ENCODE measurements around the gene MAP7D3.
"Not testable (repeated sequence)": the region's sequence is repeated elsewhere in the genome, so short reads cannot be mapped to it uniquely, and the experiment has no call there.

Gene MAP7D3, protein sequence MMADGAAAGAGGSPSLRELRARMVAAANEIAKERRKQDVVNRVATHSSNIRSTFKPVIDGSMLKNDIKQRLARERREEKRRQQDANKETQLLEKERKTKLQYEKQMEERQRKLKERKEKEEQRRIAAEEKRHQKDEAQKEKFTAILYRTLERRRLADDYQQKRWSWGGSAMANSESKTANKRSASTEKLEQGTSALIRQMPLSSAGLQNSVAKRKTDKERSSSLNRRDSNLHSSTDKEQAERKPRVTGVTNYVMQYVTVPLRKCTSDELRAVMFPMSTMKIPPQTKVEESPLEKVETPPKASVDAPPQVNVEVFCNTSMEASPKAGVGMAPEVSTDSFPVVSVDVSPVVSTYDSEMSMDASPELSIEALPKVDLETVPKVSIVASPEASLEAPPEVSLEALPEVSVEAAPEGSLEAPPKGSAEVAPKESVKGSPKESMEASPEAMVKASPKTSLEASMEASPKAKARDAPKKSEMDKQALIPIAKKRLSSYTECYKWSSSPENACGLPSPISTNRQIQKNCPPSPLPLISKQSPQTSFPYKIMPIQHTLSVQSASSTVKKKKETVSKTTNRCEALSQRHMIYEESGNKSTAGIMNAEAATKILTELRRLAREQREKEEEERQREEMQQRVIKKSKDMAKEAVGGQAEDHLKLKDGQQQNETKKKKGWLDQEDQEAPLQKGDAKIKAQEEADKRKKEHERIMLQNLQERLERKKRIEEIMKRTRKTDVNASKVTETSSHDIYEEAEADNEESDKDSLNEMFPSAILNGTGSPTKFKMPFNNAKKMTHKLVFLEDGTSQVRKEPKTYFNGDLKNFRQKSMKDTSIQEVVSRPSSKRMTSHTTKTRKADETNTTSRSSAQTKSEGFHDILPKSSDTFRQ

DNA sequence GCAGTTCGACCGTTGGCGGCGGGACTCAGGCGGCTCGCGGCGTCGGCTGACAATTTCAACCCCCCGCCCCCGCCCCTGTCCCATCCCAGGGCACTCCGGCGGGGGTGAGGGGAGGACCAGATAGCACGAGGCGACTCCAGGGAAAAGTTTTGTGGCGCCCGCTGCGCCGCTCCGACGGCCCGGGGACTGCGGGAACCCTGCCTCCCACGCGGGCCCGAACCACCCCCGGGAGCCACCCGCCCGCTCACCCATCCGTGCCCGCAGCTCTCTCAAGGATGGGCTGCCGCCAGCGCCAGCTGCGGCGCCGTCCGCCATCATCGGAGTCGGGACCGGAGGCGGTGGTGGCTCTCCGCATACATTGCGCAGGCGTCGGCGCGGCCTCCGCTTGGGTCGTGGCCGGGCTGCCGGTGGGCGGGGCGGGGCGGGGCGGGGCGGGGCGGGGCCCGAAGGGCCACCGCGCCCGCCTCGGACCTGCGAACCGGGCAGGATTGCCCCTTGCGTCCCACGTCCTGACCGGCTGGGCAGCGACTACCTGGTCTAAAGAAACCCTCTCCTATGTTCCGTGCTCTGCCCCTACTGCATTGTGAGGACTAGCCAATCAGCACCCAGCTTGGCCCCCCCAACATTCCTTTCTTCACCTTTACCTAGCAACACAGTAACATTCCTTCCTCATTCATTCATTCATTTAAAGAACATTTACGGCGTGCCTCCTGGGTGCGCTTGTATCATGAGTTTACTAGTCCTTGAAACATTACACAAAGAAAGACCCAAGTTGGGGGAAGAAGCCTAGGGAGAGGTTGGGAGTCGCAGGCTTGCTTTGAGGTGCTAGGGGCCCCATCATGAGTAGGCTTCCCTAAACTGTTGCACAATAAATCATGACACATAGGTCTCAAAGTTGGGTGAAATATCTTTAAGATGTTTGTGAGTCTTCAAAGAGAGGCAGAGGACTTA lies at the start of gene MAP7D3:
Gene MAP7D3, minus strand, starts transcription at position 360 of the 951 bp plus-strand sequence. Its CDS starts 42 bp downstream, at position 318.
- DNase-seq: peak; percentile 15

DNA sequence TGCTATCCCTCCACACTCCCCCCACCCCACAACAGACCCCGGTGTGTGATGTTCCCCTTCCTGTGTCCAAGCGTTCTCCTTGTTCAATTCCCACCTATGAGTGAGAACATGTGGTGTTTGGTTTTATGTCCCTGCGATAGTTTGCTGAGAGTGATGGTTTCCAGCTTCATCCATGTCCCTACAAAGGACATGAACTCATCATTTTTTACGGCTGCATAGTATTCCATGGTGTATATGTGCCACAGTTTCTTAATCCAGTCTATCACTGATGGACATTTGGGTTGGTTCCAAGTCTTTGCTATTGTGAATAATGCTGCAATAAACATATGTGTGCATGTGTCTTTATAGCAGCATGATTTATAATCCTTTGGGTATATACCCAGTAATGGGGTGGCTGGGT lies 49.5 kb upstream of the MAP7D3 start, which contains the start of gene ADGRG4:
Gene ADGRG4, plus strand, starts transcription at position 243 of the 400 bp plus-strand sequence. CDS start 7,815 bp downstream, outside the sequence.
- DNase-seq: not testable (repeated sequence)

DNA sequence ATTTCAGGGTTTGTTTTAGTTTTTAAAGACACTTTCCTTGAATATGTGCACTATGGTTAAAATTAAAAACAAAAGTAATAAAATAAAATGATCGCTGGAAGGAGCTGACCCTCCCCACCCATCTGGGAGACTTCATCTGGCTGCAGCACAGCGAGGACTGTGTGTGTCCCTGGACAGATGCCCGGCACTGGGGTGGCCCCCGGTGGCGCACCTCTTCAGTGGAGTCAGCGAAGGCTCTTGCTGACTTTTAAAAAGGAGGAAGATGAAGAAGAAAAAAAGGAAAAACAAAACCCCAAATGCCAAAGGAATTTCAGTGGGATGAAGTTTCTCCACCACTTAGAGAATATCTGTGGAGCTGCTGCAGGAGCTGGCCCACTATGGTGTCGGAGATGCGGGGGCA lies 44.2 kb upstream of the MAP7D3 start:
- DNase-seq: no peak

DNA sequence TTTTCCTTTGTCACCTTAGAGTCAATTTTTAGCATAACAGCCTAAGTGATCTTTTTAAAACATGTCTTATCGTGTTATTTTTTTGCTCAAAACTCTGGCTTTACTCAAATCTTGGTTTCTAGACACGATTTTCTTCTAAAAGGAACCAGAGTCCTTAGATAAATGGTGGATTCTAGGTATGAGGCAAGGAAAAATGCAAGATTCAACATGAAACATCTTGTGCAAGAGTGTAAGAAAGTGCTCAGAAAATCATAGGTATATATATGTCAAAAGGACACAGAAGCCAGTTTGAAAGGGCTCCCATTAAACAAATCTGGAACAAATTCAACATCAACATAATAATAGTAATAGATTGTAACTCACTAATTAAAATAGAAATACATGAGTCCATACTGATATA lies 41.5 kb upstream of the MAP7D3 start:
- DNase-seq: no peak

DNA sequence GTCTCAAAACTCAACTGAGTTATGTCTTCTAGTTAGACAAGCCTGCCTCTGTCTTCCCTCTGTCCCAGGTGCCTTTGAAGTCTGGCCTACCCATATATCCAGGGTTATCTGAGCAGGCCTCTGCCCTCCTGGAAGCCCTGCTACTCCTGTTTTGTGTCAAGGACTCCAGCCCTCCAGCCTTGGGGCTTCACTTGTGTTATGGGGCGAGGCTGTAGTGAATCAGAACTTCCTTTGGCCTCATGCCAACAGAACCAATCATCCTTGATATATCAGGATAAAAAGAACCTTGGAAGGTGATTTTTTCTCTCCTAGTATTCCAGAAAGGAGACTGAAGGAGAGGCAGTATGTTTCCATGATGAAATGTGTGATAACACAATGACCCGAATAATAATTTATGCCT lies 40.6 kb upstream of the MAP7D3 start:
- DNase-seq: no peak

DNA sequence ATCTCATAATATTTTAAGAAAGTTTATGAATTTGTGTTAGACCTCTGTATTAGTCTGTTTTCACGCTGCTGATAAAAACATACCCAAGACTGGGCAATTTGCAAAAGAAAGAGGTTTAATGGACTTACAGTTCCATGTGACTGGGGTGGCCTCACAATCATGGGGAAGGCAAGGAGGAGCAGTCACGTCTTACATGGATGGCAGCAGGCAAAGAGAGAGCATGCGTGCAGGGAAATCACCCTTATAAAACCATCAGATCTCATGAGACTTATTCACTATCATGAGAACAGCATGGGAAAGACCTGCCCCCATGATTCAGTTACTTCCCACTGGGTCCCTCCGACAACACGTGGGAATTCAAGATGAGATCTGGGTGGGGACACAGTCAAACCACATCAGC lies 35.2 kb upstream of the MAP7D3 start:
- not testable (repeated sequence) for DNase-seq

DNA sequence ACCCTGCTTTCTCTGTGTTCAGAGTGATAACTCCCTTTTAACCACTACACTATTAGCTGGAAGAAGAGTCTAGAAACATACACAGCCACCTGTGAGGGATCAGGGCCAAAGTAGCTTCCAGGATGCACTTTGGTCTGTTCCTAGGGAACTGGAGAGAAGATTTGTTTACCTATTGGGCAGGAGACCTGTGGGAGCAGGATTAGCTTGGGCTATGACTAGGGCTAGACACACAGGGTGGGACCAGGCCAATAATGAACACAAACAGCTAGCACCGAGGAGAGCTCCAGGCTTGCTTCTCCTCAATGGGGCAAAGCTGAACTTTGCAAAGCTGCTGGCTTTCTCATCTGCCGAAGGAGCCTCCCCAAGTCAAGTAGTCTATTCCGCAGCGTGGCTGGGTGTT lies 24.4 kb upstream of the MAP7D3 start:
- DNase-seq: no peak

DNA sequence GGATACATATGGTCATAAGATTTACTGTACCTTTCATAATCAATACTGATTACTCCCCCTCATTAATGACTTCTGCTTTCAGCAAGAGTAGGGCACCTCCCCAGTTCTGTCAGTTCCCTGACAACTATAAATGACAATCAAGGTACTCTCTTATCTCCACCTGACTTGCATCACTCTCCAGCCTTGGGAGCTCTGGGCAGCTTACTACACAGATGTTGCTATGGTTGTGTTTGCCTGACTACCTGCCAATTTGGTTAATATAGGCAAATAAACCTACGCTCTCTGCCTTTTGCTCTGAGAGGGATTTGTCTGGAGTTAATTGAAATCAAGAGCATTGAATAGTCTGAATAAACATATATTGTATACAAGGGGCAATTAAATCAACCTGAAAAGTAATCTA lies 22.8 kb upstream of the MAP7D3 start:
- peak; percentile 6 for DNase-seq

DNA sequence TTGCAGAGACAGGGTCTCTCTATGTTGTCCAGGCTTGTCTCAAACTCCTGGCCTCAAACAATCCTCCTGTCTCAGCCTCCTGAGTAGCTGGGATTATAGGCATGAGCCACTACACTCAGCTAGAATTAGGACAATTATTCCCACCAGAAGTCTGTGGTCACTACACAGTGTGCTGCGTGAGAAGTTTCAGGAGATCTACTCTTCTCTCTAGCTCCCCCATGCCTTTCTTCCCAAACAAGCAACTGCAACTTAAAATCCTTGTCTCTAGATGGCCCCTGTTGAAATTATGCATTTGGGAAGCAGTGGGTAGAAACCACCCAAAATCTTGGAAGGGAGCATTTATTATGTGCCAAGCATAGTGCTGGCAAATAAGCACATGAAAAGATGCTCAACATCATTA lies 21.1 kb upstream of the MAP7D3 start:
- no peak for DNase-seq

DNA sequence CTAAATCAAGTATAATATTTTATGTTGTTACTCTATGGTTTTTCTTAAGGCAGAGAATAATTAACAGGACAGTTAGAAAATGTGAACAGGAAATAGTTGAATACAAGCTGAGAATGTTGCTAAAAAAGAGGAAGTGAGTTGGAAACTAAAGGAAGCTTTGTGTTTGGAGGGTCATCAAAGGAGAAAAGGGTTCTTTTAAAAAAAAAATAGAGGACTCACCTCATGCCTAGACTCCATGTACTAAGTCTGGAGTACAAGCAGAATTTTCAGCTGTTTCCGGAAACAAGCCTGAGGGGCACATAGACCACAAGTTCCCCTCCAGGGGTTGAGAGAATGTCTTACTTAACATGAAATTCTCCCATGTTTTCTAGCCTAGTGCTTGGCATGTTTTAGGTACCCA lies 20.1 kb upstream of the MAP7D3 start:
- DNase-seq: no peak

DNA sequence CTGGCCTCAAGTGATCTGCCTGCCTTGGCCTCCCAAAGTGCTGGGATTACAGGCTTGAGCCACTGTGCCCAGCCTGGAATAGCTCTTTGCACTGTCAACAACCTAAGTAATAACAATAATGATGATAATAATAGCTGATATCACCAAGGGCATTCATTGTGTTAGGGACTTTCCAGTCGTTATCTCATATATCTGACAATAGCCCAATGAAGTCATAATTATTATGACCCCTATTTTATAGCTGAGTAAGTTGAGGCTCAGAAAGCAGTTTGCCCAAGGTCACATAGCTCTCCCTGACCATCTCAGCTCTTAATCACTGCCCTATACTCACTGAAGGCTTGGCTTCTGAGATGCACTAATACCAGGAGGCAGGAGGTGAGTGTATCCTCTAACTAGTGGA lies 18.7 kb upstream of the MAP7D3 start:
- DNase-seq: no peak

DNA sequence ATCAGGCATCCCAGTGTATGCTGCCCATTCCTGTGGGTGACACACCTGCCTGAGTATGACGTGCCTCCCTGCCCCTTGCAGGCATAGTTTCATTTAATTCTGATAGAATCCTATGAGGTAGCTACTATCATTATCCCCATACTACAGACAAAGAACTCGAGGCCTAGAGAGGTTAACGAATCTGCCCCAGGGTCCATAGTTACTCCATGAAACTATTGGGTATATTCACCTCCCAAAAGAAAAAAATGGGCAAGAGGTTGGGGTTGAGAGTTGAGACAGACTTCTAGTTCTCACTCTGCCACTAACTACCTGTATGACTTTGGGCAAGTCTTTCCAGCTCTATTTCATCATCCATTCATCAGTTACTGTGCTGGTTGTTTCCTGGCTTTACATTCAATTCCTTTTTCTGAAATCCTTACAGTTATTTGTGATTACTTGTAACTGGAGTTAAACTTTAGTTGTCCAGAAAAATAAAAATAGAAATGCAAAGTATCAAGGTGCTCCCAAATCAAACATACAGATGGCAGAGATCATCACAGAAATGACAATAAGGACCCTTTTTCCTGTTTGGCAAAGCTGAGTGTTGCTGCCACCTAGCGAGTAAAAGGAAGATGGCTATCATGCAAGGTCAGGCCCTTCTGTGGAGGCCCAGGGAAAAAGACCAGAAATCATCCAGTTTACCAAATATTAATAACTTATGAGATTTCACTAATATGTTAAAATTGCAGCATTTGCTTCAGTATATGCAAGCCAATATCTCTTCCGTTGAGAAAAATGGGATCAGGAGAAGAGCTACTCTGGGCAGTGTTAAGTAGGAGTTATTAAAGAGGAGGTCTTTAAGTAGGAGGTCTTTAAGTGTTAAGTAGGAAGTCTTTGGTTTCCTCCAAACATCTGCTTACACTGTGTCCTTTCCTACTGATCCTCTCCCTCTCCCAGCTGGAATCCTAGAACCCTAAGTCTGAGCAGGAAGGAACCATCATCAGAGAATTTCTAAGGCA lies 17.1 kb upstream of the MAP7D3 start:
- DNase-seq: peak; percentile 50

DNA sequence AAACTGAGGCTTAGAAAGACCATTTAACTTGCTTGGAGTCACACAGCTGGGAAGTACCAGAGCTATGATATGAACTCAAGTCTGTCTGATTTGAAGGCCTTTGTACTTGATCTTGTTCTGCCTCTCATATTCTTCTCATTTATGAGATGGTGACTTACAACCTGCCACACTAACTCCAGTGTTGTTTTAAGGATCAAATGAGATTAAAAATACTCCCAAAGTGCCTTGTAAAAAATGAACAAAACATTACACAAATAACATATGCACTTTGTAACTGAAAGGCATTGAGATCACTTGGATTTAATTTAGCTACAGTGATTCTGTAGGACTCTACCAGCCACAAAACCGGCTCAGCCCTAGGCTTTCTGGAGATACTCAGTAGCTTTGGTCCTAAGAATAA lies 15.6 kb upstream of the MAP7D3 start:
- no peak for DNase-seq

DNA sequence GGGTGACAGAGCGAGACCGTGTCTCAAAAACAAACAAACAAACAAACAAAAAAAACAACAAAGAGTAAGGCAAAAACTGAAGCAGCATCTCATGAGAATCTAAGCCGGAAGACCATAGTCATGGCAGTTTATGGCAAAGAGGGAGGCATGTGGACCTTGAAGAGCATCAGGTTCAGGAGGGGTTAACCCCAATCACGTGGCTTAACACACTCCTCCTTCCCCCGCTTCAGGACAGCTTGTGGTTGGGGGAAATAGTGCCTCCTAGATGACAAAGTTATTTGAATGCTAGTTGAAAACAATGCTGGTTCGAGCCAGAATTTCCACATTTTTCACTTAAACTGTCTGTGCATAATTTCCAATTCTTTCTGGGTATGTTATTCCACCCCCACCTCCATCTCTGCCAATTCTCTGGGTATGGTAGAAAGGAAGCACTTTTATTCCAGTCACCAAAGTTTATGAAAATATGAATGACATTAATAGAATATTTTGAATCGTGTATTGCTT lies 11.7 kb upstream of the MAP7D3 start:
- DNase-seq: no peak

DNA sequence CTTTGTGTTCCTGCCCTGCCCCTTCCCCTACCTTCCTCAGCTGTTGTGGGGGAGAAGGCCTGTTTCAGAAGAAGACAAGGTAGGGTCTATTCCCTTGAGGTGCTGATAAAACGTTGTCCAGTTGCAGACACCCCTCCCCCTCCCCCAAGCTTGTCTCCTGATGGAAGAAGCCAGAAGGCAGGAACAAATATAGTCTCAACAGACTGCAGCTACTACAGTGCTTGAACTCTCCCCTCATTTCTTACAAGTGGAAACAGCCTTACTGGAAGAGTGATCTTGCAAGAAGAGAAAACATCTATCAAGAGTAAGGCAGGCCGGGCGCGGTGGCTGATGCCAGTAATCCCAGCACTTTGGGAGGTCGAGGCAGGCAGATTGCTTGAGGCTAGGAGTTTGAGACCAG lies 11.0 kb upstream of the MAP7D3 start:
- no peak for DNase-seq

DNA sequence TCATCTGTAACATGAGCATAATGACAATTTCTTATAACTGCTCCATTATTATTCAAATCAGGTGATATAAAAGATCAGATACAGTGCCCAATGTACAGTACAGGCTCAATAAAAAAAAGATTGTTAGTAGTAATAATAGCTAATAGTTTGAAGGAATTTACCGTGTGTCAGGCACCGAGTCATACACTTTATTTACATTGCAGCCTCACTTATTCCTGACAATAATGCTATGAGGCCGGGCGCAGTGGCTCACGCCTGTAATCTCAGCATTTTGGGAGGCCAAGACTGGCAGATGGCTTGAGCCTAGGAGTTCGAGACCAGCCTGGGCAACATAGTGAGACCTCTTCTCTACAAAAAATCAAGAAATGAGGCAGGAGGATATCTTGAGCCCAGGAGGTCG lies 10.1 kb upstream of the MAP7D3 start:
- no peak for DNase-seq

DNA sequence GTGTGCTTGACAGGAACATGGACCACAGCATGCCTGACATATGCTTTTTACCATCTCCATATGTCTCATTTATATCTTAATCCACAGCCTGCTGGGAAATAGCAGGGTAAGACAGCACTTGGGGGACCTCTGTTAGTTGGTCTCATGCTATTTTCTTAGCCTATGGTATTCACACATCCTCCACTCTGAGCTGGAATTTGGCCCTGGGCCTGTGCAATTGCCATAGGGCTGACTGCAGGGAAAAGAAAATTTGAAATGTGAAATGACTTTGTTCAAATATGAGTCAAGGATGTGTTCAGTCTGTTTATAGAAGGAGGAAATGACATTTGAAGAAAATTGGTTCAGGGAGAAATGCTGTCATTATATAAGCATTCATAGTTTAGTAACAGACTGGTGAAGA lies 9.6 kb upstream of the MAP7D3 start:
- no peak for DNase-seq

DNA sequence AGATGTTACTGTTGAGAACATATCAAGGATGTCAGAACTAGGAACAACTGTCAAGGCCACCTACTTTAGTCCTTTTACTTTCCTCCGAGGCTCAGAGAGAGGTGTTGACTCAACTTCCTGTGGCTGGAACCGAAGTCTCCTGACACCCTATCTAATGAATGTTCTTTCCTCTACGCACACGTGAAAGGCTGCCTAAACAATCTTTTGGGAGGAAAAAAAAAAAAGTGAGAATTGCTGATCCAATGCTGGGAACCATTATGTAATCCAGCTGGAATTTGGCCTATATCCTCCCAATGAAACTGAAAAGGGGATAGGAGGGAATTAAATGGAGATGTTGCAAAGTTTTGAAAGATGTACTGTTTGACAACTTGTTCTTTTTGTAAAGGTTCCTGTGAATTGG lies 8.3 kb upstream of the MAP7D3 start:
- DNase-seq: no peak

DNA sequence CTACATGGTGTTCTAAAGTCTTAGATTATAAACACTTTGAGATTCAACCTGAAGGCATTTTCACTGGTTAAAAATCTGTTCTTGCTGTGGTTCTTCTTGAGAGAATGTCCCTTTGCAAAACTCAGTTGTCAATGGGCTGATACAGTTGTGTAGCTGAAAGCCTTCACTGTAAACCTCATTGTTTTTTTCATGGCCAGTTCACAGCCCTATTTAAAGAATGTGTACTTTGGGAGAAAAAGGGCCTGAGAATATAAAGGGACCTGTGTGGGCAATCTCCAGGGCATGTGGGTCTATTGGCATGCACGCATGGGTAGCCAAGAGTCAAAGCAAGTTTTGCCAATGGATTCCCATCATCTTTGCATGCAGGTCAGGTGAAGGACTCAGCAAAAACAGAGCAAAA lies 7.8 kb upstream of the MAP7D3 start:
- DNase-seq: no peak

DNA sequence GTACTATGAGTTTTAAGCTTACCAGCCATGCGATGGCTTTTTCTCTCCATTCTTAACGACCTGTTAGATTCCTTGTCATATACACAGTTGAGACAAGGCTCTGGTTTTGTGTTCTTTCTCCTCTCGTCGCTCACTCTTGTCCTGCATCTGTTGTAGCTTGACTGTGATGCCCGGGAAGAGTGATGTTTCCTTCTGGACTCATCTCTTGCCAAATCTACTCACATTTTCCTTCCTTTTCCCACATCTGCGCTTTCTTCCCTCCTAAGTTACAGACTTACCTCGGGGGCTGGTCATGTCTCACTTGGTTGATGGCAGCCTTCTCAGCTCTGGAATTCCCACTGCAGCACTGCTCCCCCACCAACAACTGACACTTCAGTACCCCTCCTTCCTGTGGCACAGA lies 4.8 kb upstream of the MAP7D3 start:
- DNase-seq: no peak

DNA sequence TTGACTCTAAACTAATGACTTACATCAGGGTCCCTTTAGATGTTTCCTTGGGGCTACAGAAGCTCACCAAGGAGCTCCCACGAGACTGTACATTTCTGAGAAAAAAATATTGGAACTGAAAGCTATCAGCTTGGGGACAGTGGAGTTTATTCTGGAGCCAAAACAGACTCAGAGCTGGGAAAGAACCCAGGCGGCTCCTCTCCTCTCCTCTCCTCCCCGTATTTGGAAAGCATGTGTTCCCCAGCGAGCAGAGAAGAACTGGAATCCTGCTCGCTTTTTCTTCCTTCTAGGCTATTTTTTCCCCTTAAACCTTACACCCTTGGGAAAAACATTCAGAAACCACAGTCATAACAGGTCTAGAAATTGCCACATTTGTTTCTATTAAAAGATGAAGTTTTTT lies 4.3 kb upstream of the MAP7D3 start:
- no peak for DNase-seq

Measured in NCI-H1694 (cell line).